Measurements from ENCODE around the gene PEPD.

PEPD gene

GRCh38 chr19:33345163-33345562 lies 176.4 kb downstream of the PEPD start:
- no peak overlapping the region for H4K8ac ChIP-seq (ENCODE audit: low read length)
- H3K23ac ChIP-seq (ENCODE audit: low read length in 2 of 2) = no peak overlapping the region
- no peaks in the 10 kb centered on the region for H3K4me1 ChIP-seq (ENCODE audit: control insufficient read depth, insufficient read depth, low read depth, low read length)
- H3K14ac ChIP-seq (ENCODE audit: low read length in 2 of 2) = no peak overlapping the region
- H3K9me3 ChIP-seq (ENCODE audit: control insufficient read depth, low read length) = no peaks in the 10 kb centered on the region
- no peak overlapping the region for H2AK5ac ChIP-seq (ENCODE audit: low read length, severe bottlenecking)
- H3K18ac ChIP-seq (ENCODE audit: low read depth in 1 of 2, low read length in 2 of 2) = no peak overlapping the region
- H3K4ac ChIP-seq (ENCODE audit: low read depth in 1 of 2, low read length in 2 of 2) = no peak overlapping the region
- H3K4me2 ChIP-seq (ENCODE audit: low read length, poor library complexity, severe bottlenecking) = no peak overlapping the region
- DNase-seq = no peak
- no peak overlapping the region for H3K27ac ChIP-seq (ENCODE audit: low read length, poor library complexity, severe bottlenecking)
- H4K91ac ChIP-seq (ENCODE audit: low read length) = no peak overlapping the region
- H3K79me1 ChIP-seq (replicated peaks; ENCODE audit: low read length, poor library complexity, severe bottlenecking) = no peaks in the 10 kb centered on the region
- no peak overlapping the region for H2BK15ac ChIP-seq (ENCODE audit: low read depth, poor library complexity, severe bottlenecking)
- no peak overlapping the region for H3K9ac ChIP-seq (ENCODE audit: low read length)
- H3K36me3 ChIP-seq (ENCODE audit: control insufficient read depth in 1 of 2, insufficient read depth in 2 of 2, low read depth in 1 of 2, low read length in 2 of 2) = no peaks in the 10 kb centered on the region
- H2BK120ac ChIP-seq (ENCODE audit: low read depth, low read length) = no peak overlapping the region
- no peak overlapping the region for H3K4me3 ChIP-seq (ENCODE audit: insufficient read depth in 1 of 2, low read depth in 1 of 2, low read length in 2 of 2)
- no peak overlapping the region for H2AFZ ChIP-seq (ENCODE audit: low read depth, low read length)
- no peak overlapping the region for H2BK12ac ChIP-seq (ENCODE audit: low read length in 2 of 2)
- 80% methylated on average over 1 of the region's 6 CpGs for WGBS
- H2BK5ac ChIP-seq (ENCODE audit: low read depth, low read length, poor library complexity, severe bottlenecking) = no peak overlapping the region
- peaks cover 45 to 53% of the 10 kb centered on the region in 2 experiments for H3K27me3 ChIP-seq (ENCODE audit: control insufficient read depth in 1 of 2, insufficient read depth in 1 of 2, low read length in 2 of 2)

GRCh38 chr19:33344573-33344925 lies 177.0 kb downstream of the PEPD start:
- H4K91ac ChIP-seq (ENCODE audit: low read length) = no peak overlapping the region
- H3K27ac ChIP-seq (ENCODE audit: low read length, poor library complexity, severe bottlenecking) = no peak overlapping the region
- DNase-seq = no peak
- H3K18ac ChIP-seq (ENCODE audit: low read depth in 1 of 2, low read length in 2 of 2) = no peak overlapping the region
- no peak overlapping the region for H2BK15ac ChIP-seq (ENCODE audit: low read depth, poor library complexity, severe bottlenecking)
- H3K4me1 ChIP-seq (ENCODE audit: control insufficient read depth, insufficient read depth, low read depth, low read length) = no peaks in the 10 kb centered on the region
- no peaks in the 10 kb centered on the region for H3K79me1 ChIP-seq (replicated peaks; ENCODE audit: low read length, poor library complexity, severe bottlenecking)
- 62% methylated on average over 3 of the region's 4 CpGs for WGBS
- no peak overlapping the region for H2BK5ac ChIP-seq (ENCODE audit: low read depth, low read length, poor library complexity, severe bottlenecking)
- H3K14ac ChIP-seq (ENCODE audit: low read length in 2 of 2) = no peak overlapping the region
- H2AK5ac ChIP-seq (ENCODE audit: low read length, severe bottlenecking) = no peak overlapping the region
- no peak overlapping the region for H4K8ac ChIP-seq (ENCODE audit: low read length)
- H3K36me3 ChIP-seq (ENCODE audit: control insufficient read depth in 1 of 2, insufficient read depth in 2 of 2, low read depth in 1 of 2, low read length in 2 of 2) = no peaks in the 10 kb centered on the region
- no peak overlapping the region for H3K23ac ChIP-seq (ENCODE audit: low read length in 2 of 2)
- no peaks in the 10 kb centered on the region for H3K9me3 ChIP-seq (ENCODE audit: control insufficient read depth, low read length)
- H2BK120ac ChIP-seq (ENCODE audit: low read depth, low read length) = no peak overlapping the region
- peak overlapping the region; percentile 61 for H3K9ac ChIP-seq (ENCODE audit: low read length)
- H2BK12ac ChIP-seq (ENCODE audit: low read length in 2 of 2) = no peak overlapping the region
- H3K4me3 ChIP-seq (ENCODE audit: insufficient read depth in 1 of 2, low read depth in 1 of 2, low read length in 2 of 2) = peak overlapping the region in 1 of 2 experiments; percentile 53
- H3K4ac ChIP-seq (ENCODE audit: low read depth in 1 of 2, low read length in 2 of 2) = no peak overlapping the region
- H2AFZ ChIP-seq (ENCODE audit: low read depth, low read length) = no peak overlapping the region
- H3K27me3 ChIP-seq (ENCODE audit: control insufficient read depth in 1 of 2, insufficient read depth in 1 of 2, low read length in 2 of 2) = peaks cover 45 to 49% of the 10 kb centered on the region in 2 experiments
- H3K4me2 ChIP-seq (ENCODE audit: low read length, poor library complexity, severe bottlenecking) = no peak overlapping the region

- no peaks in the 10 kb centered on the region for H3K79me1 ChIP-seq (replicated peaks; ENCODE audit: low read length, poor library complexity, severe bottlenecking)
- no peak overlapping the region for H2BK12ac ChIP-seq (ENCODE audit: low read length in 2 of 2)
- H3K23ac ChIP-seq (ENCODE audit: low read length in 2 of 2) = no peak overlapping the region
- no peak overlapping the region for H2BK120ac ChIP-seq (ENCODE audit: low read depth, low read length)
- H3K9ac ChIP-seq (ENCODE audit: low read length) = peak overlapping the region; percentile 61
- H2BK15ac ChIP-seq (ENCODE audit: low read depth, poor library complexity, severe bottlenecking) = no peak overlapping the region
- no peak overlapping the region for H2AFZ ChIP-seq (ENCODE audit: low read depth, low read length)
- H4K91ac ChIP-seq (ENCODE audit: low read length) = no peak overlapping the region
- no peaks in the 10 kb centered on the region for H3K36me3 ChIP-seq (ENCODE audit: control insufficient read depth in 1 of 2, insufficient read depth in 2 of 2, low read depth in 1 of 2, low read length in 2 of 2)
- no peaks in the 10 kb centered on the region for H3K9me3 ChIP-seq (ENCODE audit: control insufficient read depth, low read length)
- no peak overlapping the region for H2AK5ac ChIP-seq (ENCODE audit: low read length, severe bottlenecking)
- no peak overlapping the region for H3K14ac ChIP-seq (ENCODE audit: low read length in 2 of 2)
- H3K4me2 ChIP-seq (ENCODE audit: low read length, poor library complexity, severe bottlenecking) = no peak overlapping the region
- H3K27me3 ChIP-seq (ENCODE audit: control insufficient read depth in 1 of 2, insufficient read depth in 1 of 2, low read length in 2 of 2) = peaks cover 45 to 49% of the 10 kb centered on the region in 2 experiments
- no peak overlapping the region for H3K4ac ChIP-seq (ENCODE audit: low read depth in 1 of 2, low read length in 2 of 2)
- 30% methylated on average over 7 of the region's 12 CpGs for WGBS
- H3K4me1 ChIP-seq (ENCODE audit: control insufficient read depth, insufficient read depth, low read depth, low read length) = no peaks in the 10 kb centered on the region
- no peak for DNase-seq
- peak overlapping the region in 1 of 2 experiments; percentile 53 for H3K4me3 ChIP-seq (ENCODE audit: insufficient read depth in 1 of 2, low read depth in 1 of 2, low read length in 2 of 2)
- no peak overlapping the region for H2BK5ac ChIP-seq (ENCODE audit: low read depth, low read length, poor library complexity, severe bottlenecking)
- no peak overlapping the region for H3K27ac ChIP-seq (ENCODE audit: low read length, poor library complexity, severe bottlenecking)
- H4K8ac ChIP-seq (ENCODE audit: low read length) = no peak overlapping the region
- H3K18ac ChIP-seq (ENCODE audit: low read depth in 1 of 2, low read length in 2 of 2) = no peak overlapping the region
These were observed 177.6 kb downstream of the PEPD start for GRCh38 chr19:33343859-33344572.

GRCh38 chr19:33343301-33343700 lies 178.3 kb downstream of the PEPD start:
- 75% methylated on average over 2 of the region's 2 CpGs for WGBS

More at GRCh38 chr19:33343301-33343700, 178.3 kb downstream of the PEPD start:
- Histone ChIP-seq H2BK15ac (ENCODE audit: low read depth, poor library complexity, severe bottlenecking) (no peak overlapping the region), H3K14ac (ENCODE audit: low read length in 2 of 2) (no peak overlapping the region), H3K18ac (ENCODE audit: low read depth in 1 of 2, low read length in 2 of 2) (no peak overlapping the region), H3K27ac (ENCODE audit: low read length, poor library complexity, severe bottlenecking) (no peak overlapping the region), H3K27me3 (ENCODE audit: control insufficient read depth in 1 of 2, insufficient read depth in 1 of 2, low read length in 2 of 2) (peaks cover 45% of the 10 kb centered on the region in 2 experiments), H2AK5ac (ENCODE audit: low read length, severe bottlenecking) (no peak overlapping the region), H2BK5ac (ENCODE audit: low read depth, low read length, poor library complexity, severe bottlenecking) (no peak overlapping the region), H2BK120ac (ENCODE audit: low read depth, low read length) (no peak overlapping the region), H3K4me3 (ENCODE audit: insufficient read depth in 1 of 2, low read depth in 1 of 2, low read length in 2 of 2) (no peak overlapping the region), H3K4me2 (ENCODE audit: low read length, poor library complexity, severe bottlenecking) (no peak overlapping the region), H4K91ac (ENCODE audit: low read length) (no peak overlapping the region), H2BK12ac (ENCODE audit: low read length in 2 of 2) (no peak overlapping the region), H3K79me1 (replicated peaks; ENCODE audit: low read length, poor library complexity, severe bottlenecking) (no peaks in the 10 kb centered on the region), H2AFZ (ENCODE audit: low read depth, low read length) (no peak overlapping the region), H4K8ac (ENCODE audit: low read length) (no peak overlapping the region), H3K4ac (ENCODE audit: low read depth in 1 of 2, low read length in 2 of 2) (no peak overlapping the region), H3K9ac (ENCODE audit: low read length) (no peak overlapping the region), H3K23ac (ENCODE audit: low read length in 2 of 2) (no peak overlapping the region), H3K36me3 (ENCODE audit: control insufficient read depth in 1 of 2, insufficient read depth in 2 of 2, low read depth in 1 of 2, low read length in 2 of 2) (no peaks in the 10 kb centered on the region), H3K4me1 (ENCODE audit: control insufficient read depth, insufficient read depth, low read depth, low read length) (no peaks in the 10 kb centered on the region), H3K9me3 (ENCODE audit: control insufficient read depth, low read length) (no peaks in the 10 kb centered on the region)
- DNase-seq = no peak

Data from mesenchymal stem cell (in vitro differentiated cells and primary cell).